ENCODE measurements around the gene HEBP1. TPM values are rescaled to one million over a fixed set of nuclear protein-coding genes. Genes with fewer than 3 reads are reported as not detected.

HEBP1 gene
- total RNA-seq, 1 experiment from 2014 or later, result 9.1 TPM

- peaks cover 8% of the 10 kb centered on the region; the same call in 1 of the 2 replicates for H3K4me1 ChIP-seq
- H3K4me3 ChIP-seq, result no peak overlapping the region
- H3K36me3 ChIP-seq, result no peaks in the 10 kb centered on the region
- H3K27ac ChIP-seq, result no peak overlapping the region
- H3K9me3 ChIP-seq (replicated peaks), result no peaks in the 10 kb centered on the region
- DNase-seq, result no peak
- no peaks in the 10 kb centered on the region for H3K27me3 ChIP-seq
Observed at GRCh38 chr12:12936983-12937491, 63.0 kb downstream of the HEBP1 start.

GRCh38 chr12:12934556-12934955, 65.5 kb downstream of the HEBP1 start:
- Histone ChIP-seq H3K36me3 (no peaks in the 10 kb centered on the region), H3K4me3 (no peak overlapping the region), H3K27ac (no peak overlapping the region), H3K27me3 (no peaks in the 10 kb centered on the region), H3K9me3 (replicated peaks) (no peaks in the 10 kb centered on the region), H3K4me1 (peaks cover 8% of the 10 kb centered on the region; the same call in 1 of the 2 replicates)
- no peak for DNase-seq

GRCh38 chr12:12933742-12934141, 66.3 kb downstream of the HEBP1 start:
- no peak for DNase-seq
- Histone ChIP-seq H3K27me3 (no peaks in the 10 kb centered on the region), H3K9me3 (replicated peaks) (no peaks in the 10 kb centered on the region), H3K27ac (no peak overlapping the region), H3K4me3 (no peak overlapping the region), H3K36me3 (no peaks in the 10 kb centered on the region), H3K4me1 (peaks cover 8% of the 10 kb centered on the region; the same call in 1 of the 2 replicates)

GRCh38 chr12:12930633-12931219, 69.3 kb downstream of the HEBP1 start:
- no peaks in the 10 kb centered on the region for H3K27me3 ChIP-seq
- H3K36me3 ChIP-seq, result no peaks in the 10 kb centered on the region
- H3K4me3 ChIP-seq, result no peak overlapping the region
- peaks cover 8% of the 10 kb centered on the region; the same call in 1 of the 2 replicates for H3K4me1 ChIP-seq
- H3K27ac ChIP-seq, result no peak overlapping the region
- H3K9me3 ChIP-seq (replicated peaks), result no peaks in the 10 kb centered on the region
- no peak for DNase-seq

GRCh38 chr12:12929696-12930095, 70.4 kb downstream of the HEBP1 start:
- no peak overlapping the region for H3K4me3 ChIP-seq
- H3K9me3 ChIP-seq (replicated peaks), result no peaks in the 10 kb centered on the region
- H3K27me3 ChIP-seq, result no peaks in the 10 kb centered on the region
- H3K4me1 ChIP-seq, result peaks cover 6% of the 10 kb centered on the region; the same call in 1 of the 2 replicates
- no peak overlapping the region for H3K27ac ChIP-seq
- H3K36me3 ChIP-seq, result no peaks in the 10 kb centered on the region
- no peak for DNase-seq

- Histone ChIP-seq H3K27me3 (no peaks in the 10 kb centered on the region), H3K27ac (no peak overlapping the region), H3K36me3 (no peaks in the 10 kb centered on the region), H3K4me3 (no peak overlapping the region), H3K9me3 (replicated peaks) (no peaks in the 10 kb centered on the region), H3K4me1 (no peaks in the 10 kb centered on the region)
- DNase-seq, result no peak
Observed at GRCh38 chr12:12927211-12928079, 72.6 kb downstream of the HEBP1 start.

- no peak overlapping the region for H3K27ac ChIP-seq
- no peak for DNase-seq
- no peaks in the 10 kb centered on the region for H3K4me1 ChIP-seq
- H3K4me3 ChIP-seq, result no peak overlapping the region
- H3K9me3 ChIP-seq (replicated peaks), result no peaks in the 10 kb centered on the region
- no peaks in the 10 kb centered on the region for H3K27me3 ChIP-seq
- no peaks in the 10 kb centered on the region for H3K36me3 ChIP-seq
Observed at GRCh38 chr12:12926571-12927071, 73.4 kb downstream of the HEBP1 start.

GRCh38 chr12:12925388-12925787, 74.7 kb downstream of the HEBP1 start:
- Histone ChIP-seq H3K27me3 (no peaks in the 10 kb centered on the region), H3K4me3 (no peak overlapping the region), H3K36me3 (no peaks in the 10 kb centered on the region), H3K27ac (no peak overlapping the region), H3K4me1 (no peaks in the 10 kb centered on the region), H3K9me3 (replicated peaks) (no peaks in the 10 kb centered on the region)
- DNase-seq, result no peak

Other genes starting within 250 kb of the HEBP1 start
- gene APOLD1, start 214.6 kb downstream of the HEBP1 start, total RNA-seq (2014; rRNA removed; shearing (Covaris generic)), result 2.0 and 2.1 TPM in 2 replicates
- 86.8 and 98.2 TPM in 2 replicates for gene DDX47, start 186.9 kb downstream of the HEBP1 start, total RNA-seq (2014; rRNA removed; shearing (Covaris generic))
- 15.6 and 18.0 TPM in 2 replicates for gene GPRC5A, start 108.7 kb downstream of the HEBP1 start, total RNA-seq (2014; rRNA removed; shearing (Covaris generic))
- not detected in 2 replicates for gene GPRC5D, start 48.1 kb downstream of the HEBP1 start, total RNA-seq (2014; rRNA removed; shearing (Covaris generic))
- 8.4 and 9.1 TPM in 2 replicates for gene FAM234B, start 44.1 kb upstream of the HEBP1 start, total RNA-seq (2014; rRNA removed; shearing (Covaris generic))
- 0.49 and 1.0 TPM in 2 replicates for gene GSG1, start 103.4 kb upstream of the HEBP1 start, total RNA-seq (2014; rRNA removed; shearing (Covaris generic))
- gene EMP1, start 196.5 kb upstream of the HEBP1 start, total RNA-seq (2014; rRNA removed; shearing (Covaris generic)), result 3.4 and 7.5 TPM in 2 replicates